ENCODE results near the gene H6PD. TPM values are rescaled to one million over a fixed set of nuclear protein-coding genes. Genes with fewer than 3 reads are reported as not detected.
A peak's percentile ranks its signal among the peaks of the same experiment; 100 is the strongest.

H6PD gene
- polyA plus RNA-seq, 1 donor from 2014 or later = 11.3 TPM

GRCh38 chr1:9317591-9318417, 83.2 kb downstream of the H6PD start:
- H3K4me1 Mint-ChIP-seq = peaks cover 18 to 20% (median 18%) of the 10 kb centered on the region in 3 donors
- no peaks in the 10 kb centered on the region for H3K27me3 Mint-ChIP-seq
- no peak overlapping the region for H3K27ac Mint-ChIP-seq
- no peaks in the 10 kb centered on the region for H3K9me3 Mint-ChIP-seq
- H3K36me3 Mint-ChIP-seq = peaks cover 1% of the 10 kb centered on the region
- H3K4me3 Mint-ChIP-seq = peak overlapping the region in 2 of 4 donors; percentile 65 to 90

GRCh38 chr1:9319208-9319788, 84.7 kb downstream of the H6PD start:
- Mint-ChIP-seq H3K4me1 (peaks cover 18 to 20% (median 18%) of the 10 kb centered on the region in 3 donors), H3K36me3 (peaks cover 1% of the 10 kb centered on the region), H3K9me3 (no peaks in the 10 kb centered on the region), H3K4me3 (peak overlapping the region in 2 of 4 donors; percentile 67 to 71), H3K27me3 (no peaks in the 10 kb centered on the region), H3K27ac (no peak overlapping the region)

DNA sequence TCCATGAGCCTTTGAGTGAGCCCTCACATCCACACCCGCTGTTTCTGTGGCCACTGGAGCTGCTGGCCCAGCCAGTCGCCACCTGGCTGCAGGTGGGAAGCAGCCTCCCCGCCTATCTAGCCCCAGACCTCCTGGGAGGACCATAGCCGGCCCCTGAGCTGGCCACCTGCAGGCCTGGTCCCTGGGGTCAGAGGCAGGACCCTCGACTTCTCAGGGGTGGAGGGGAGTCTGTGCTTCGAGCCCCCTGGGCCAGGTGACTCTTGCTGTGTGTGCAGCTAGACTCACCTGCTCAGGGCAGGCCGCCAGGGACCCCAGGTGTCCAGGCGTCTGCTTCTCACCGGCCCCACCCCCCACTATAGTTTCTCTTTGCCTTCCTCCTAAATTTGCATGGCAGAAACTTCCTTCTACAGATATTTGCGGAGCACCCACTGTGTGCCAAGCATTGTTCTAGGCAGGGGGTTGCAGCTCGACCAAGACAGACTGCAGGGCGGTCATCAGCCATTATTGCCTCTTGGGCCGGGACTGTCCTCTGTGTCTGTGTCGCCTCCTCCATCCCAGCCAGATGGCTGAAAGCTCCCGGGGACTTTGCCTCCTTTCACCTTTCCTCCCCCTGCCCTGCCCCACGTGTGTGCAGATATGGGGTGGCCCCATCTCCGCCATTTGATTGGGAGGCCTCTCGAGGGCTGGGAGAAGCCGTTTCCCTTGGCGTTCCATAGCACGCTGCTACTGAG, 85.4 kb downstream of the H6PD start:
- Mint-ChIP-seq H3K4me1 (peaks cover 18 to 19% (median 18%) of the 10 kb centered on the region in 3 donors), H3K27me3 (no peaks in the 10 kb centered on the region), H3K9me3 (no peaks in the 10 kb centered on the region), H3K27ac (peak overlapping the region in 1 of 3 donors; percentile 86), H3K36me3 (peaks cover 1% of the 10 kb centered on the region), H3K4me3 (peak overlapping the region in 3 of 4 donors; percentile 8 to 86 (median 67))

Other genes with a start within 250 kb of the H6PD start
- gene SLC2A7, start 208.4 kb upstream of the H6PD start, polyA plus RNA-seq = not detected
- gene SLC2A5, start 165.1 kb upstream of the H6PD start, polyA plus RNA-seq = 10.0 TPM
- gene GPR157, start 105.7 kb upstream of the H6PD start, polyA plus RNA-seq = 1.3 TPM
- 1.8 TPM for gene SPSB1, start 58.1 kb downstream of the H6PD start, polyA plus RNA-seq